ENCODE measurements around the gene PDZRN4.
"Not testable (repeated sequence)": the region's sequence is repeated elsewhere in the genome, so short reads cannot be mapped to it uniquely, and the experiment has no call there.

The PDZRN4 gene

GRCh38 chr12:41288142-41288811 is 100.2 kb downstream of the PDZRN4 start:
- no peaks in the 10 kb centered on the region for H3K9me3 Mint-ChIP-seq
- no peak for DNase-seq (ENCODE audit: low spot score in 2 of 2)
- H3K27ac Mint-ChIP-seq, result no peak overlapping the region
- no peaks in the 10 kb centered on the region for H3K36me3 Mint-ChIP-seq
- no peak overlapping the region for H3K4me3 Mint-ChIP-seq
- ATAC-seq, result no peak
- H3K4me1 Mint-ChIP-seq, result no peaks in the 10 kb centered on the region

- Mint-ChIP-seq H3K27ac (no peak overlapping the region), H3K4me3 (no peak overlapping the region), H3K36me3 (no peaks in the 10 kb centered on the region), H3K9me3 (no peaks in the 10 kb centered on the region), H3K4me1 (no peaks in the 10 kb centered on the region)
- ATAC-seq (no peak), DNase-seq (ENCODE audit: low spot score in 2 of 2) (no peak)
Observed at GRCh38 chr12:41289501-41289900, 101.4 kb downstream of the PDZRN4 start.

- no peaks in the 10 kb centered on the region for H3K4me1 Mint-ChIP-seq
- H3K36me3 Mint-ChIP-seq, result no peaks in the 10 kb centered on the region
- H3K9me3 Mint-ChIP-seq, result no peaks in the 10 kb centered on the region
- no peak overlapping the region for H3K4me3 Mint-ChIP-seq
- ATAC-seq (no peak), DNase-seq (ENCODE audit: low spot score in 2 of 2) (no peak)
- no peak overlapping the region for H3K27ac Mint-ChIP-seq
Observed at GRCh38 chr12:41293011-41293410, 104.9 kb downstream of the PDZRN4 start.

GRCh38 chr12:41293461-41293860 is 105.3 kb downstream of the PDZRN4 start:
- Mint-ChIP-seq H3K9me3 (no peaks in the 10 kb centered on the region), H3K4me3 (no peak overlapping the region), H3K4me1 (no peaks in the 10 kb centered on the region), H3K36me3 (no peaks in the 10 kb centered on the region), H3K27ac (no peak overlapping the region)
- no peak for ATAC-seq
- DNase-seq (ENCODE audit: low spot score in 2 of 2), result no peak

- no peaks in the 10 kb centered on the region for H3K9me3 Mint-ChIP-seq
- no peaks in the 10 kb centered on the region for H3K36me3 Mint-ChIP-seq
- no peaks in the 10 kb centered on the region for H3K4me1 Mint-ChIP-seq
- DNase-seq (ENCODE audit: low spot score in 2 of 2) (no peak), ATAC-seq (no peak)
- no peak overlapping the region for H3K4me3 Mint-ChIP-seq
- no peak overlapping the region for H3K27ac Mint-ChIP-seq
Observed at GRCh38 chr12:41302979-41303403, 114.9 kb downstream of the PDZRN4 start.

GRCh38 chr12:41304526-41304925 is 116.4 kb downstream of the PDZRN4 start:
- no peak overlapping the region for H3K27ac Mint-ChIP-seq
- ATAC-seq, result no peak
- DNase-seq (ENCODE audit: low spot score in 2 of 2), result no peak
- H3K4me1 Mint-ChIP-seq, result no peaks in the 10 kb centered on the region
- H3K4me3 Mint-ChIP-seq, result no peak overlapping the region
- H3K36me3 Mint-ChIP-seq, result no peaks in the 10 kb centered on the region
- H3K9me3 Mint-ChIP-seq, result no peaks in the 10 kb centered on the region

GRCh38 chr12:41310367-41310766 is 122.2 kb downstream of the PDZRN4 start:
- H3K9me3 Mint-ChIP-seq, result no peaks in the 10 kb centered on the region
- no peaks in the 10 kb centered on the region for H3K4me1 Mint-ChIP-seq

GRCh38 chr12:41311883-41312282 is 123.8 kb downstream of the PDZRN4 start:
- Mint-ChIP-seq H3K9me3 (no peaks in the 10 kb centered on the region), H3K27ac (no peak overlapping the region), H3K4me3 (no peak overlapping the region), H3K4me1 (no peaks in the 10 kb centered on the region), H3K36me3 (no peaks in the 10 kb centered on the region)
- DNase-seq (ENCODE audit: low spot score in 2 of 2) (no peak), ATAC-seq (no peak)

More at GRCh38 chr12:41310367-41310766, 122.2 kb downstream of the PDZRN4 start:
- Mint-ChIP-seq H3K36me3 (no peaks in the 10 kb centered on the region), H3K27ac (no peak overlapping the region), H3K4me3 (no peak overlapping the region)
- DNase-seq (ENCODE audit: low spot score in 2 of 2), result no peak
- ATAC-seq, result no peak

GRCh38 chr12:41312451-41312850 is 124.3 kb downstream of the PDZRN4 start:
- not testable (repeated sequence) for H3K4me1 Mint-ChIP-seq; H3K9me3 Mint-ChIP-seq; H3K4me3 Mint-ChIP-seq; DNase-seq (ENCODE audit: low spot score in 2 of 2); ATAC-seq; H3K36me3 Mint-ChIP-seq; H3K27ac Mint-ChIP-seq

GRCh38 chr12:41325336-41325735 is 137.2 kb downstream of the PDZRN4 start:
- Mint-ChIP-seq H3K9me3 (no peaks in the 10 kb centered on the region), H3K4me3 (no peak overlapping the region), H3K27ac (no peak overlapping the region), H3K36me3 (no peaks in the 10 kb centered on the region), H3K4me1 (no peaks in the 10 kb centered on the region)
- ATAC-seq (no peak), DNase-seq (ENCODE audit: low spot score in 2 of 2) (no peak)

GRCh38 chr12:41327096-41327895 is 139.2 kb downstream of the PDZRN4 start:
- H3K9me3 Mint-ChIP-seq, result peaks cover 4% of the 10 kb centered on the region
- H3K4me3 Mint-ChIP-seq, result no peak overlapping the region
- no peak overlapping the region for H3K27ac Mint-ChIP-seq
- DNase-seq (ENCODE audit: low spot score in 2 of 2) (no peak), ATAC-seq (no peak)
- no peaks in the 10 kb centered on the region for H3K4me1 Mint-ChIP-seq
- H3K36me3 Mint-ChIP-seq, result no peaks in the 10 kb centered on the region

- H3K4me1 Mint-ChIP-seq, result no peaks in the 10 kb centered on the region
- H3K4me3 Mint-ChIP-seq, result no peak overlapping the region
- ATAC-seq (no peak), DNase-seq (ENCODE audit: low spot score in 2 of 2) (no peak)
- peaks cover 7% of the 10 kb centered on the region for H3K9me3 Mint-ChIP-seq
- H3K36me3 Mint-ChIP-seq, result no peaks in the 10 kb centered on the region
- no peak overlapping the region for H3K27ac Mint-ChIP-seq
Observed at GRCh38 chr12:41333974-41334373, 145.9 kb downstream of the PDZRN4 start.

- Mint-ChIP-seq H3K9me3 (peaks cover 8% of the 10 kb centered on the region), H3K4me1 (no peaks in the 10 kb centered on the region), H3K27ac (no peak overlapping the region), H3K4me3 (no peak overlapping the region), H3K36me3 (no peaks in the 10 kb centered on the region)
- no peak for DNase-seq (ENCODE audit: low spot score in 2 of 2)
- ATAC-seq, result no peak
Observed at GRCh38 chr12:41334390-41334789, 146.3 kb downstream of the PDZRN4 start.

- ATAC-seq (no peak), DNase-seq (ENCODE audit: low spot score in 2 of 2) (no peak)
- Mint-ChIP-seq H3K4me1 (no peaks in the 10 kb centered on the region), H3K27ac (no peak overlapping the region), H3K4me3 (no peak overlapping the region), H3K9me3 (peaks cover 14% of the 10 kb centered on the region), H3K36me3 (no peaks in the 10 kb centered on the region)
Observed at GRCh38 chr12:41336041-41336549, 148.0 kb downstream of the PDZRN4 start.

- H3K4me1 Mint-ChIP-seq, result no peaks in the 10 kb centered on the region
- no peak overlapping the region for H3K27ac Mint-ChIP-seq
- DNase-seq (ENCODE audit: low spot score in 2 of 2) (no peak), ATAC-seq (no peak)
- peaks cover 7% of the 10 kb centered on the region for H3K9me3 Mint-ChIP-seq
- H3K4me3 Mint-ChIP-seq, result no peak overlapping the region
- no peaks in the 10 kb centered on the region for H3K36me3 Mint-ChIP-seq
Observed at GRCh38 chr12:41339784-41340183, 151.7 kb downstream of the PDZRN4 start.
